NCI-H526 (cell line): ENCODE data around the gene HOXA2.
A peak's percentile ranks its signal among the peaks of the same experiment; 100 is the strongest.

Experiments used
- DNase-seq, 2 experiments: peaks; one replicate each; lab custom pipeline; 2025; lab: John Stamatoyannopoulos, UW

HOXA2 gene

DNA sequence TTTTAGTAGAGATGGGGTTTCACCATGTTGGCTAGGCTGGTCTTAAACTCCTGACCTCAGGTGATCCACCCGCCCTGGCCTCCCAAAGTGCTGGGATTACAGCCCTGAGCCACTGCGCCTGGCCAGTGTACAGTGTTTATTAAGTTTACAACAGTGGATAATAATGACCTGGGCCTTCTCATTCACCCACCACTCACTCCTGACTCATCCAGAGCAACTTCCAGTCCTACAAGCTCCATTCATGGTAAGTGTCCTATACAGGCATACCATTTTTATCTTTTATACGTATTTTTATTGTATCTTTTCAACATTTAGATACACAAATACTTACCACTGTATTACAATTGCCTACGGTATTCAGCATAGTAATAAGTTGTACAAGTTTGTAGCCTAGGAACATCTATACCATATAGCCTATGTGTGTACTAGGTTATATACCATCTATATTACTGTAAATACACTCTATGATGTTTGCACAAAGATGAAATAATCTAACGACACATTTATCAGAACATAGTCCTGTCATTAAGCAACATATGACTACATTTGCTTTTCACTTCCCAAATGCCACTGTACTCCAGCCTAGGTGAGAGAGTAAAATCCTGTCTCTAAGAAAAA is 23.8 kb downstream of the HOXA2 start:
- DNase-seq, result no peak

DNA sequence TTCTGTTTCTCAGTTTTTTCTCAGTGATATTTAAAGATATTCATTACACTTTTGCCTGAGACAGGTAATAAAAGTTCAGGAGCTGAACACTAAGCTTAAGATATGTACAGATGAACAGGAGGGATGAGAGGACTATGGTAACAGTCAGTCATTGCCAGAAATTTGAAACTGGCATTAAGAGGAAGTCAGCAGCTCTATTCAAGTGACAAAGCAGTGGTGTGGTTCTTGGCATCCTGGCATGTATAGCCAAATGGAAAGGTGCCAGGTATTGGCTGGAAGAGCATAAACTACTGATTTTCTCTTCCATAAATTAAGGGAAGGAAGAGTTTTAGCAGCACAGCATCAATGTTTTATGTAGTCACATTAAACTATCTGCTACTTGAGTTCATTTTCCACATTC is 29.4 kb downstream of the HOXA2 start:
- no peak for DNase-seq

DNA sequence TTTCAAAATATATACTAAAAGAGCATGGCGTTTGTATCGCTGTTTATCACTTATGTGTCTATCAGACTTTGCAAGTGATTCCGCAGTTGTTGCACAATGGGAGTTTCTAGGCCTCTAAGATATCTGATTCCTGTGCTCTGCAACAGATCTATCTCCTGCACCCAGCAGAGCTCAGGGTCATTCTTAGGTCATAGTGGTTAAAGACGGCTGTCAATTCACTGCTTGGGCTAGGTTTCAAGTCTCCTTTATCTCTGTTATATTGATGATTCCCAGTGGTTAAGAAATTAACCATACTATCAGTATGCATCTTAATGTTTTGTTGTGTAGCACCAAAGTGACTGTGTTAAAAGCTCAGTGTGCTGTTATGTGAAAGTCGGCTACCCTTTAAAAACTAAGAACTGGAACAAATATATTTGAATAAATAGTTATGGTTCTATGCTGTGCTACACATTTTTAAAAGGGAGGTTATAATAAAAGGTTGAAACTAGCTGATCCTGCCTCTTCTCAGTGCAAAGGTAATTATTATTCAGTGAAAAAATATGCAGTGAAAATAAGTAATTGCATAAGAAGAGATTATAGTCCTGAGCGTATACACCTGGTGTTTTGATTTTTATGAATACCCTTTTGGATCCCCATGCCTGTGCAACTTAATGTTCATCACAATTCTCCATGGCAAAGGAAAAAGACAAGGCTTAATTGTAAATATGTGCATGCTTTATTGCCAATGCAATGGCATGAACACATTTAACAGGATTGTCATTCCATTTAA is 30.7 kb downstream of the HOXA2 start:
- no peak for DNase-seq

DNA sequence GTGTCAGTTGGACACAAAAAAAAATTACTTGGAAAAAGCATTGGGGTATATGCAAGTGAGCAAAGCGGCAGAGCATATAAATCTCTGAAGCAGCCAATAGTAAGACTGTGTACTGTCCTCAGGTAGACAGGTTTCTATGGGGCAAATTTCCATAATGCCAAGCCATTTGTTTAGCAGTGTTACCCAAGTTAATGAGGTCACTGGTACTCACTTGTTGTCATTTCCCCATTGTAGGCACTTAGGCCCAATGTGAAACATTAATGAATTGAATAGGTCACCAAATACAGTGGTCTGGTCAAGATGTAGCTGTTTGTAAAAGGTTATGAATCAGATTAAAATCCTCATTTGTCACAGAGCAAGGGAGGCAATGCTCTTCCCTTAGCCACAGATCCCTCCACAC is 34.2 kb downstream of the HOXA2 start:
- DNase-seq, result peak; percentile 57 to 78

DNA sequence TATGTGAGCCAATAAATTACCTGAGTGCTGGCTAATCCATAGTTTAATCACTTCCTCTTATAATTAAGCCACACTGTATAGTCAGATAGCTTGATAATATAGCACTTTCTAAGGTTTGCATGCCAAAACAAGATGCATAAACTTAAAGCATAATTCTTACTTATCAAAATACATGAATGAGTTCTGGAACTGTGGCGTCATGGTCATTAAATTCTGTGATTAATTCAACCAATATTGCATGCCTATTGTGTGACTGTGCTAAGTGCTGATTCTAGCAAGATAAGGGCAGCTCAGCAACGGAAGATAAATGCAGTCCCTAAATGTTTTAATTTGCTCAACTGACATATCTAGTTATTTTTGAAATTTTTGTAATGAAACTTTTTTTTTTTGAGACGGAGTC is 36.3 kb downstream of the HOXA2 start:
- no peak for DNase-seq

DNA sequence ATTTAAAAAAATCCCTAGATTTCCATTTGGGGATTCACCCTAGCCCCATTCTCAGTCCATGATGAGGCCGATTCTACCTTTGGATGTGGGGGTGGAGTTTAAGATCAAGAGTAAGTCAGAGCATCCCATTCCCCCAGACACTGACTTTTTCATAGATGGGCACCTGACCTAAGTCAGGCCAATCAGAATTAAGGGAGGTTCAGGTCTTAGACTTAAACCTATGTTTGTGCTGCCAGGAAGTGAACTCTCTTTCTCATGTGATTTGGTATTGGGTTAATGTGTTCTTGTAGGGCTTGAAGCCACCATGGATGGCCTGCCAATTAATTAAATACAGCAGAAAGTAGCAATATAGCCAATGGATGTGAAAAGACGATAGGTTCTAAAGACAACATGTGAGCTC is 36.8 kb downstream of the HOXA2 start:
- DNase-seq, result no peak

DNA sequence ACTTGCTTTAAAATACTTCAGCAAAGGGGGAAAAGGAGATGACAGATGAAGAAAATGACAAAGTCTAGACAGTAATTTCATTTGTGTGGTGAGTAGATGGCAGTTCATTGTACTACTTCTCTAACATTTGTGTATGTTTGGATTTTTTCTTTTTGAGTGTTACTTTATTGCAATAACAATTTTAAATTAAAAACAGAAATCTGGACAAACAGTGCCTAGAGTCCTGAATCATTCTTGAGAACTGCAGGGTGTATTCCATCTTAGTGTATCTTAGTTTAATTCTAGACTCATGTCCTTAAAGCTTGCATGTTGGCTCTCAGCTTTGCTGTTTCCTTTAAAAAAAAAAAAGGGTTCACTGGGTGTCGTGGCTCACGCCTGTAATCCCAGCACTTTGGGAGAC is 37.8 kb downstream of the HOXA2 start:
- no peak for DNase-seq

DNA sequence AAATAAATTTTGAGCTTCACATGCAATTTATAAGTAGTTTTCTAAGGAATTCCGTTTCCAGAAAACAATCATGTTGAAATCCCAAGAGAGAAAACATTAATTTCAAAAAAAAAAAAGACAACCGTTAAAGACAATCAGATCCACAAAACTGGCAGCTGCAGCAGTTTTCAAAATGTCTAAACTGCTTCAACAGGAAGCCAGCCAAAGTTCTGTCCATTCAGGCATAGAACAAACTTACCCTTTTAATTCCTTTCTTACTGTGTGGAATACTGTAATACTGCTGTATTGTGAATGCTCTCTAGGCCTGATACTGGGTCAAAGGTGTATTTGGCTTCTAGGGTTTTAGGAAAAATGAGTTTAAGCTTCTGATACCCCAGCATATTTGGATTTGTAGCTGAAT is 38.3 kb downstream of the HOXA2 start:
- DNase-seq, result no peak

DNA sequence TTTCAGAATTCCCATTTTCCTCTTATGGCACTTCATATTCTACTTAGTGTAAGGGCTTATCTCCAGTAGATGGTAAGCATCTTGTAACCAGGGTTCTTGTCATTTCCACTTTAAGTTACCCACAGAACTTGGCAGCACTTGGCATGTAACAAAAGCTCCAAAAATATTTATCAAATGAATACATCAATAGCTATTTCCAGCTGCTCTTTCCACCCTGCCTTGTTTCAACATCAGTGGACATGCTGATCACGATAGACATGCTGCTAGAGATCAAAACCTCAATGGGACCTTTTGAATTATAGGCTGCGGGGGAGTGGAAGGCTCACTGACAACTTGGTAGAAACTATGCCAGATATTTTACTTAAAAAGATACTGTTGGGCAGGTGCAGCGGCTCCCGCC is 39.5 kb downstream of the HOXA2 start:
- no peak for DNase-seq

DNA sequence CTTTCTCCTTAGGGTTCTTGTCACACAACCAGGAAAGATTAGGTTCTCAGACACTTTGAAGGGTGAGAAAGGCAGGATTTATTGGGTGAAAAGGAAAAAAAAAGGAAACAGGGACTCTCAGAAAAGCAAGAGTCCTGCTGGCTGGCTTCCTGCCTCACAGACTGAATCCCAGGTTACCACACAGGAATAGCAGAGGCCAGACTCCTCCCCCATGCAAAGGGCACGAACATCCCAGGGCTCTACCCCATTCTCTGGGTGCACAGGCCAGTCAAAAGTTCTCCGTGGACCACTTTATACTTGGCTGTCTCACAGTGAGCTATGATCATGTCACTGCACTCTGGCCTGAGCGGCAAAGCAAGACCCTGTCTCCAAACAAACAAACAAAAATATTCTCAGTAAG is 49.3 kb downstream of the HOXA2 start:
- no peak for DNase-seq

DNA sequence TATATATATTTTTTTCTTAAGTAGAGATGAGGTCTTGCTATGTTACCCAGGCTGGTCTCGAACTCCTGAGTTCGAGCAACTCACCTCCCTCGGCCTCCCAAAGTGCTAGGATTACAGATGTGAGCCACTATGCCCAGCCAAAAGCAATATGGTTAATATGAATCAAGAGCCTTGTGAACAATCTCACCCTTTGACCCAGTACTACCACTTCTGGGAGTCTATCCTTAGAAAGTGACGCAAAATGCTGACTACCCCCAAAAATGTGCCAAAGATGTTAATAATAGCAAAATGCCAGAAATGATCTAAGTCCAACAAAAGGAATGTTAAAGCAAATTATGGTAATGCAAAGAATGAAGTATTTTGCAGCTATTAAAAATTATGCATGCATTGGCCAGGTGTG is 51.0 kb downstream of the HOXA2 start:
- no peak for DNase-seq
